Middle frontal gyrus (tissue), 1 donor: ENCODE measurements around the gene CELA2B.
"Not testable (repeated sequence)": the region's sequence is repeated elsewhere in the genome, so short reads cannot be mapped to it uniquely, and the experiment has no call there.

Source experiments
- DNase-seq: peaks from one replicate; pipeline ENCODE4 v3.0.0-alpha.2; 2015; ENCODE audit warnings: low spot score; ENCODE audit errors: extremely low spot score

The CELA2B gene

GRCh38 chr1:15465674-15466073 is 10.2 kb upstream of the CELA2B start:
- DNase-seq = no peak

- not testable (repeated sequence) for DNase-seq
These were observed 8.8 kb upstream of the CELA2B start for GRCh38 chr1:15466955-15467625.

- no peak for DNase-seq
These were observed 7.8 kb upstream of the CELA2B start for GRCh38 chr1:15468145-15468544.

GRCh38 chr1:15469361-15469760 is 6.5 kb upstream of the CELA2B start:
- no peak for DNase-seq

- not testable (repeated sequence) for DNase-seq
These were observed 6.0 kb upstream of the CELA2B start for GRCh38 chr1:15469821-15470448.

- not testable (repeated sequence) for DNase-seq
These were observed 4.8 kb upstream of the CELA2B start for GRCh38 chr1:15471067-15471466.

- not testable (repeated sequence) for DNase-seq
These were observed 4.2 kb upstream of the CELA2B start for GRCh38 chr1:15471723-15472122.

GRCh38 chr1:15472587-15472986 is 3.3 kb upstream of the CELA2B start:
- DNase-seq = no peak

GRCh38 chr1:15476927-15477326 is 1.0 kb downstream of the CELA2B start:
- DNase-seq = no peak

- DNase-seq = no peak
These were observed 1.8 kb downstream of the CELA2B start for GRCh38 chr1:15477646-15478212.

- no peak for DNase-seq
These were observed 3.9 kb downstream of the CELA2B start for GRCh38 chr1:15479654-15480347.

GRCh38 chr1:15482455-15482854 is 6.6 kb downstream of the CELA2B start:
- DNase-seq = not testable (repeated sequence)

- not testable (repeated sequence) for DNase-seq
These were observed 7.2 kb downstream of the CELA2B start for GRCh38 chr1:15482983-15483543.

- no peak for DNase-seq
These were observed 8.1 kb downstream of the CELA2B start for GRCh38 chr1:15483971-15484370.

- not testable (repeated sequence) for DNase-seq
These were observed 8.5 kb downstream of the CELA2B start for GRCh38 chr1:15484443-15484842.

- no peak for DNase-seq
These were observed 9.7 kb downstream of the CELA2B start for GRCh38 chr1:15485636-15486035.

GRCh38 chr1:15486844-15487610 is 11.1 kb downstream of the CELA2B start:
- not testable (repeated sequence) for DNase-seq

- DNase-seq = no peak
These were observed 12.5 kb downstream of the CELA2B start for GRCh38 chr1:15488371-15488770.

GRCh38 chr1:15489052-15489736 is 13.3 kb downstream of the CELA2B start:
- no peak for DNase-seq

- not testable (repeated sequence) for DNase-seq
These were observed 15.1 kb downstream of the CELA2B start for GRCh38 chr1:15491010-15491409.
